GM18867 (cell line): ENCODE results near the gene SGMS1.

ENCODE experiments used
- ATAC-seq: cut with Tn5 transposase; IDR thresholded peaks from one replicate; pipeline ENCODE4 v1.9.1; 2021; ENCODE audit warnings: mild to moderate bottlenecking, moderate library complexity; ENCODE audit not compliant: unreplicated experiment

SGMS1 gene

GRCh38 chr10:50404021-50404773 lies 219.6 kb downstream of the SGMS1 start:
- ATAC-seq: no peak

- no peak for ATAC-seq
These were observed 220.7 kb downstream of the SGMS1 start for GRCh38 chr10:50403074-50403473.

- no peak for ATAC-seq
These were observed 221.3 kb downstream of the SGMS1 start for GRCh38 chr10:50402466-50402865.

DNA sequence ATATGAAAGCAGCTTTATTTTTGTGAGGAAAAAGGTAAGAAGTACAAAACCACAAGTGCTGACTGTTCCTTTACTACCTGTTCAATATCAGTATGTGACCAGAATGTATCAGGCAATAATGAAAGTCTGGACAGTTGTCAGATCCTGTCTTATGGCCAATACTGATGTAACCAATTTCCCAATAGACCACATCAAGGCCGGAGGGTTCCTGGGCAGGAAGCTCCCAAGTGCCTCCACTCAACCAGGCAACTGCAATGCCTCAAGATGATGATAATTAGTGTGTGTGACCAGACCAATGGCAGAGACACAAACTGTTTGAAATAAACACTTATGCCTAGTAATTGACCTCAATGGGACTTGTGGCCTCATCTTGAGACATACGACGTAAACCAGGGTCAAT lies 223.1 kb downstream of the SGMS1 start:
- ATAC-seq: no peak

GRCh38 chr10:50398823-50399222 lies 224.9 kb downstream of the SGMS1 start:
- no peak for ATAC-seq

- no peak for ATAC-seq
These were observed 225.4 kb downstream of the SGMS1 start for GRCh38 chr10:50398381-50398780.

GRCh38 chr10:50397312-50398140 lies 226.2 kb downstream of the SGMS1 start:
- ATAC-seq: peak; percentile 41

DNA sequence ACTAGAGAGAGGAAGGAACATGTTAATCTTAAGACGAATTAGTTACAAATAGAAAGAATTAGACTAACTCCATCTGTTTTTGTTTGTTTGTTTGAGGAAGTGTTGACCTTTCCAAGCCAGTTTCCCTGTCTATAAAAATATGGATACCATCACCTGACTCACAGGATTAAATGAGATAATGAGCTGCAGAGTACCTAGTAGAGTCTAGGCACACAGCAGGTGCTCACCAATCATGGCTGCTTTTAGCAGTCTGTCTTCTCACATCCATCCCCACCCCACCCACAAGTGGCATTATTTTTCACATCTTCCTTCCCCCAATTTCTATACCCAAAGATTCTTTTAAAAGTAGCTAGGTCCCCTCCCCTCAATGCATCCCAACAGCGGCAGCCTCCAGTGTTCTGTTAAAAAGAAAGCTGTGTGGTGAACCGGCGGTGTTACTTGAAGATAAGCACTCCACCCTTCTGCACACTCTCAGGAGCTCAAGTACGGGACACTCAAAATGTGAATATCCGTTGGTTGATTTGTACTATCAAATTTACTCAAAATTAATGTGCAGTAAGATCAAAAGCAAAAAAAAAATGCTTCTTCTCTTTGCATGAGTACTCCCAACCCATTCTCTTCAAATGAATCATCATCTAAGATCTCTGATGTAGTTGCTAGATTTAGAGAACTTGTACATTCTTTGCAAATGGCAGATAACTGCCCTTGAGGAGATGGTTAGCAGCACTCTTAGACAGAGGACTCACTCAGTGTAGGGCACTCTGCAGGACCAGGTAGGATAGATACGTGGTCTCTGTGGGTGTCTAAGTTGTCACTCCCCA lies 227.1 kb downstream of the SGMS1 start:
- peak; percentile 76 for ATAC-seq

DNA sequence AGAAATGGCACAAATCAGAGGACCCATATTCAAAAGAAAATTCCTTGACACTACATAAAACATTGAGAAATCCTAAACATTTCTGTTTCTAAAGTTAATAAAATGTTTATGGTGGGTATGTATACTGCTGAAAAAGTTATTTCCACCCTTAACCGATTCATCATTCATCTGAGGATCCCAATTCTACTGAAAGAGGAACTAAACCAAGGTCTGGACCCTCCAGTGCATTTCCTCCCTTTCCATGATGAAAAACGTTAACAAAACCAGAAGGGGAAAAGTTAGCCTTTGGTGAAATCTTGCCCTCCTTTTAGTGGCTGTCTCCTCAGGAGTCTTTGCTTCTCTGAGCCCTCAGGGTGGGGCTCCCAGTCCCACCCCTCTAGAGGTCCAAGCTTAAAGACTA lies 227.9 kb downstream of the SGMS1 start:
- ATAC-seq: no peak

DNA sequence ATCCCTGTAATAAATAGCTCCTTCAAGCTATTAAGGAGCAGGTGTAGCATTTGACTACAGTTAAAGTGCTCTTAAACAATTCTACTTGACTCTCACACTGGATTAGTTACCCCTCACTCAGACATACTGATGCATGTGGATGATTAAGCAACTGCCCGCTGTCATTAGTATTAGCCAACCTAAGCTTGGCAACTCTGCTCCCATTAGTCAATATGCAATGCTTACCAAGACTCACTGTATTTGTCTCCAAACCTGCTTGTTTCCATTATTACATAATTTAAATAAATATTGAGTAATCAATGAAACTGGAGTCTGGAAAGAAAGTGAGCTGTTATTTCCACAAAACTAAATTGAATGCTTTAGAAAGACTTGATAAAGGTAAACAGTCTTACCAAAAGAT lies 228.5 kb downstream of the SGMS1 start:
- no peak for ATAC-seq

- ATAC-seq: no peak
These were observed 228.9 kb downstream of the SGMS1 start for GRCh38 chr10:50394832-50395231.

- ATAC-seq: no peak
These were observed 229.8 kb downstream of the SGMS1 start for GRCh38 chr10:50393784-50394467.

- ATAC-seq: no peak
These were observed 230.6 kb downstream of the SGMS1 start for GRCh38 chr10:50392966-50393718.

- no peak for ATAC-seq
These were observed 231.3 kb downstream of the SGMS1 start for GRCh38 chr10:50392426-50392825.

DNA sequence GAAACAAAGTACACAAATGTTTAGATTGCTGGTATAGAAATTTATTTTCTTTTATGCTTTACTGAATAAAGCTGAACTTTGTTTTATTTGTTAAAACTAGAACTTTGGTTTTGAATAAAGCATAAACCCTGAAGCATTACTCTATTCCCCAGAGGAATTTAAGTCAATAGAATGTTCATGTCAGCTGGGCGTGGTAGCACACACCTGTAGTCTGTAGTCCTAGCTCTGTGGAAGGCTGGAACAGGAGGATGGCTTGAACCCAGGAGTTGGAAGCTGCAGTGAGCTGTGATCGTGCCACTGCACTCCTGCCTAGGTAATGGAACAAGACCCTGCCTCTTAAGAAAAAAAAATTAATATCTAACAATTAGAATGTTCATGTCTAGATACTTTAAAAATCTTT lies 233.5 kb downstream of the SGMS1 start:
- no peak for ATAC-seq

- ATAC-seq: no peak
These were observed 235.6 kb downstream of the SGMS1 start for GRCh38 chr10:50388181-50388580.

GRCh38 chr10:50387732-50388073 lies 236.1 kb downstream of the SGMS1 start:
- ATAC-seq: peak; percentile 63

- no peak for ATAC-seq
These were observed 236.6 kb downstream of the SGMS1 start for GRCh38 chr10:50387007-50387731.

DNA sequence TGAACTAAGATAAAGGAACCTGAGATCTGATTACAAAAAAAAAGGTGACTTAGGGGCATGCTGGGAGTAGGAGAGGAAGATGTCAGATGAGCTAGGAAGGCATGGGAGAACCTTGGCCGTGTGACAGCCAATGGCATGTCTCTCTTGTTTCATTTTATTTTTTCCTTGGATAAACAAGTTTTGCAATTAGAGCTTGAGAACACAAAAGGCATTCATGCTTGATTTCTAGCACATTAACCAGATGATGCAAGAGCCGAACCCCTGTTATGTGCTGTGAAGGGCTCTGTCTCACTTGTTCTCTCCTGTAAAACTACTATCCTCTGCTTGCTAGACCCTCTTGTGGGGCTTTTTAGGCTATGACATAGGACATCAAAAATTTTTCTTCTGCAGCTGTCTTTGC lies 238.1 kb downstream of the SGMS1 start:
- ATAC-seq: no peak

DNA sequence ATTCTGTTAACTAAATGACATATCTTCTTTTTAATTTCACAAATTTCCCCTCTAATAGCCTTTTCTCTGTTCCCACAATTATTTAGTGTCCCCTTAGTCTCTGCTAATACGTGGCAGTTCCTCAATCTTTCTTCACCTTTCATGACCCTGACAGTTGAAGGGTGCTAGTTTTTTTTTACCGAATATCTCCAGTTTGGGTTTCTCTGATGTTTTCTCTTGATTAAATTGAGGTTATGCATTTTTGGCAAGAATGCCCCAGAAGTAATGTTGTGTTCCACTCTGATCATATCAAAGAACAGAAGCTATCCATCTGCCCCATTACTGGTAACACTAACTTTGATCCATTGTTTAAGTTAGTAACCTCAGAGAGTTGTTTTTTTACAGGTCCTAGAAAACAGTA lies 238.9 kb downstream of the SGMS1 start:
- ATAC-seq: no peak
